ENCODE measurements around the gene NOL7.
A peak's percentile ranks its signal among the peaks of the same experiment; 100 is the strongest.

NOL7 gene

GRCh38 chr6:13614926-13615791 is at the start of gene NOL7:
NOL7 (plus strand) TSS chr6:13615335; CDS start chr6:13615359, 24 bp downstream.
- DNase-seq: peak; percentile 99

DNA sequence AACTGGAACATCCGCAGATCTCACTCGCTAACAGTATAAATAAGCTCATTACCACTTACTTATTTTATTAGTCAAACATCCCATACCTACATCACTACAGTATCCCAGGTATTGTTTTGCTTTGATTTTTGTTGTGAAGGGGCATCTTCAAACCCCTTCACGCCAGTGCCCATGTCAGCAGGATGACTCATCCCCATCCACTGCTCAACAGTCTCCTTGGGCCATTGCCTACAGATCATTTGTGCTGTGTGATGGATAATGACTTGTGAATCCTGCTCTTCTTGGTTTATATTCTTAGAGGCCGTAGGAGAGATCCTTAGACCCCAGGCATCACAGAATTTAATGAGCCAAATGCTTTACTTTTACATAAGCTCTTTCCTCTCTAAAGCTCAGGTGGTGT is 49.2 kb upstream of the NOL7 start:
- no peak for DNase-seq

DNA sequence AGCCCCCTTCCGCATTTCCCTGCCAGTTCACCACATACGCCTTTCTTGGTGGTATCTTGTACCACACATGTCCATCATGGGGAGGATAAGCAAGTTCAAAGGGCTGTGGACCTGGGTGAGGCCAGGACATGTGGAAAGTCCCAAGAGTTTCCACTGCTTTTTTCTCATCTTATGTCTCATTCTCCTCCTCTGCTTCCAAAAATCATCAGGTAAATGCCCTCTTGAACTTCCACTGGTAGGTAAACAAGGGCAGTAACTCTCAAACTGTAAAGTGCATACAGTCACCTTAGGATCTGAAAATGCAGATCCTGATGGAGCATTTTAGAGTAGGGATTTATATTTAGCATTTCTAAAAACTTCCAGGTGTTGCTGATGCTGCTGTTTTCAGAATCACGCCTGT is 48.6 kb upstream of the NOL7 start:
- no peak for DNase-seq

DNA sequence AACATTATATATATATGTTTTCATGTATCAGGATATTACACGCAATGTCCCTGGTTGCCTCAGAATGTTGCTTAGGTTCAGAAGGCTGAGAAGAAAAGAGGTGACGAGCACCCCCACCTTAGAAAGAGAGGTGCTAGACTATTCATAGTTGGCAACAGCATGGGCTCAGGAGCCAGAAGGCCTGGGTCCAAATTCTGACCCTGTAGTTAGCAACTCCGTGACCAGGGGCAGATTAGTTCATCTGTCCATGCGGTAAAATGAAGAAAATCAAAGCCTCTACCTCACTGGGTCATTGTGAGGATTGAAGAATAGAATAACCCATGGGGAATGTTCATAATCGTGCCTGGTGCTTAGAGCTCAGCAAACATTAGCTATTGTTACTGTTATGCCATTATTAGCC is 46.2 kb upstream of the NOL7 start:
- no peak for DNase-seq

- DNase-seq: no peak
These were observed 42.9 kb upstream of the NOL7 start for GRCh38 chr6:13572240-13572639.

- no peak for DNase-seq
These were observed 42.0 kb upstream of the NOL7 start for GRCh38 chr6:13572951-13573654.

GRCh38 chr6:13573669-13574110 is 41.4 kb upstream of the NOL7 start:
- no peak for DNase-seq

- DNase-seq: peak; percentile 98
These were observed 41.0 kb upstream of the NOL7 start for GRCh38 chr6:13574149-13574570.

DNA sequence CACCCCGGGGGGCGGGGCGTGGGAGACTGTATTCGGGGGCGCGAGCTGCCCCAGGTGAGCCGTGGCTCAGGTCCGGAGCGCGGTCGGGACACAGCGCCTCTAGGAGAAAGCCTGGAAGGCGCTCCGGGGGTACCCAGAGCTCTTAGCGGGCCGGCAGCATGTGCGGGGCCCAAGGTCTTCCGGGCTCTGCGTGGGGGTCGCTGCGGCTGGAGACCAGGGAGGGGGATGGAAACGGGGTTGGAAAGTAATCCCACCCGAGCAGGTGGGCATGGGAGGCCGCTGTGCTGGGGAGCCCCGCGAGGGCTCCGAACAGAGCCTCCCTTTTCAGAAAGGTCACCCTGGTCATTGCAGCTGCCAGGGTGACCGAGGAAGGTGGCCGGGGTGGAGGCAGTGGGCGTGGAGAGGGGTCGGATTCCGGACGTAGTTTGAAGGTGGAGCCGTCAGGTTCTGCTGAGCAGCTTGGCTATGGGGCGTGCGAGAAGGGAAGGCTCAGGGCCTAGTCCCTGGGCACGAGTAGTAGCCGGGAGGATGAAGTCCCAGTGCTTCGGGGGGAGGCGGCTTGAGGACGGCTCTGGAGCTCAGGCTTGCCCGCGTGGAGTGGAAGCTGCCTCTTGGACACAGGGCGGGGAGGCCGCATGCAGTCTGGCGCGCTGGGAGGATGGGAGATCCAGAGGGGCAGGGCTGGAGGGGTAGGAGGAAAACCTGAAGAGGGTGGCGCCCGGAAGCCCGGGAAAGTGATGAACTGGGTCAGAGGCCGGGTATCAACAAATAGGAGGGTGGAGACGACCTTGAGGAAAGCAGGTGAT is 40.4 kb upstream of the NOL7 start, which contains the start of gene SIRT5:
Gene SIRT5 (plus strand): TSS at position 31 of the 806 bp plus-strand sequence. CDS start 9,510 bp downstream, outside the sequence.
- peak; percentile 99 for DNase-seq

- no peak for DNase-seq
These were observed 39.8 kb upstream of the NOL7 start for GRCh38 chr6:13575377-13575775.

GRCh38 chr6:13576017-13576416 is 39.1 kb upstream of the NOL7 start:
- no peak for DNase-seq

DNA sequence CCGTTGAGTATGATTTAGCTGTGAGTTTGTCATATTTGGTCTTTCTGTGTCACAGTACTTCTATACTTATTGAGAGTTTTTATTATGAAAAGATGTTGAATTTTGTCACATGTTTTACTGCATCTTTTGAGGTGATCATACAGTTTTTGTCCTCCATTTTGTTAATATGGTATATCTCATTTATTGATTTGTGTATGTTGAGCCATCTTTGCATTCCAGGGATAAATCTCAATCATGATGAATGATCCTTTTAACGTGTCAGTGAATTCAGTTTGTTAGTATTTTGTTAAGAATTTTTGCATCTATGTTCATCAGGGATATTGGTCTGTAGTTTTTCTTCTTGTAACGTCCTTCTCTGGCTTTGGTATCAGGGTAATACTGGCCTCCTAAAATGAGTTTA is 37.2 kb upstream of the NOL7 start:
- DNase-seq: no peak

DNA sequence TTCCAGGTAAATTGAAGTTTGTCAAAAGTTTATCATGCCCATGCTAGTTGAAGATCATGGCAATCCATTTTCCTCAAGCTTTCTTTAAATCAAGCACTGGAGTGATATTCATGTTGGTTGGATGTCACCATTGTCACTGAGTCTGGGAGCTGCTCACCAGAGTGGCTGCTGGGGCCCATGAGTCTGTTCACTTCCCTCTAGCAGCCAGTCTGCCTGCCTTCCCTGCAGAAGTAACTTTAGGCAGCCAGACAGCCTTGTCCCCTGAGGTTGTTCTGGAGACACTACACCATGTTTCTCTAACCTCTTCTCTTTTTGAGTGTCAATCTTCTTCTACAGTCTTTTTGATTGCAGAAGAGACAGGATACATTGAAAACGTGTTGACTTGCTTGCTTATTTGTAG is 35.2 kb upstream of the NOL7 start:
- no peak for DNase-seq

DNA sequence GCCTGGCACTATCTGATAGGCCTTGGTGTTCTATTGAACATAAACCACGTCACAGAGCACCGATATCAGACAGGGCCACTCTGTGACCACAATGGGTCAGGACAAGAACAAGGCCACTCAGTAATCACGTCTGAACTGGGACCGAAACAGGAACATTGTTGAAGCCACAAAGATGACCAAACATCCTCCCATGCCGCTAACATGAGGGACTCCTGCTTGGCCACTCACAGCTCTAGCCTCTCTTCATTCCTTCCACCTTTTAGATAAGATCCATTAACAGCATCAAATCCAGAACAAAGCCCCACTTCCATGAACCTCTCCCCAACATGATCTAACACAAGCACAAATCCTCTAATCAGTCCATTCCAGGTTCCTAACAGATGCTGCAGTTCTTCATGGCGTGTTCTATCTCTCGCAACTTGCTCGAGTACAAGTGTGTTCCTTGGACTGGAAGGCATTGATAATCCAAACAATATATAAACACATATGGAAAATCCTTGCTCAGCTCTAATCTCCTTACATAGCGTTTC is 33.4 kb upstream of the NOL7 start:
- DNase-seq: no peak

DNA sequence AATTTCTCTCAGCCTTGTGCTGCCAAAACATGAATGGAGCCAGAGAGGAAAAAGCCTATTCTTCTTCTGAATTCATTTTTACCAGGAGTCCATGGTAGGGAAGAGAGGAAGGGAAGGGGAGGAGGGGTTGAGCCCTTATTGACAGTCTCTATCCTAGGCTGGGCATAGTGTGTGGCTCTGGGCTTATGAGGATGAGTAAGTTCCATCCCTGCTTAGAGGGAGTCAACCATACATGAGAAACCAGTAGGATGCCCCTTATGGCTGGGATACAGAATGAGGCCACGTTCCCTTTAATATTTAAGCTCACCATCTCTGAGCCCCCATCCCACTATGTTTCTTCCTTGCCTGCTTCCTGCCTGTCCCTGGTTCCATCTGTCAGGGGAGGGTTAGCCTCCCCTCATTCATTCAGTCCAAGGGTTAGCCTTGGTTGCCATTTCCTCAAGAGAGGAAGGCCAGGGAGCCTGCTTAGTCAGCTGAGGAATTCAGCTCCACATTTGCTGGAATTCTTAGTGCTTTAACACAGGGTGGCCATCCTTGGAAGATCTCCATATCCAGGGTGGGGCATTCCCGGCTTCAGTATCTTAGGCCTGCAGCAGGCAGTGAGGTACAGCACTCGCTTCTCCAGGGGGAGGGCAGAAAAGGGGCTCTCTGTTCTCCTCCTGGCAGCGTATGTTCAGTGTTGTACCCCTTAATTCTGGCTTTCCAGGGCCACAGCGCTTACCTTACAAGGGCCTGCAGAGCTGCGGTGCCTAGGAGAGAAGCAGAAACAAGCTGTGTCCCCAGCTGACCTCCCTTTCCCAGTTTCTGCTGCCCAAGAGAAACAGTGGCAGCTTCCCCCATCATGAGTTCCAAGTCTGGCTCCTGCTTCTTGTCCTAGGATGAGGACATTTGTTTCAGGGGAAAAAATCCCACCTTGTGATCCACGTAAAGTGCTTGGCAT is 28.3 kb upstream of the NOL7 start:
- no peak for DNase-seq

GRCh38 chr6:13589801-13590200 is 25.3 kb upstream of the NOL7 start:
- DNase-seq: no peak

DNA sequence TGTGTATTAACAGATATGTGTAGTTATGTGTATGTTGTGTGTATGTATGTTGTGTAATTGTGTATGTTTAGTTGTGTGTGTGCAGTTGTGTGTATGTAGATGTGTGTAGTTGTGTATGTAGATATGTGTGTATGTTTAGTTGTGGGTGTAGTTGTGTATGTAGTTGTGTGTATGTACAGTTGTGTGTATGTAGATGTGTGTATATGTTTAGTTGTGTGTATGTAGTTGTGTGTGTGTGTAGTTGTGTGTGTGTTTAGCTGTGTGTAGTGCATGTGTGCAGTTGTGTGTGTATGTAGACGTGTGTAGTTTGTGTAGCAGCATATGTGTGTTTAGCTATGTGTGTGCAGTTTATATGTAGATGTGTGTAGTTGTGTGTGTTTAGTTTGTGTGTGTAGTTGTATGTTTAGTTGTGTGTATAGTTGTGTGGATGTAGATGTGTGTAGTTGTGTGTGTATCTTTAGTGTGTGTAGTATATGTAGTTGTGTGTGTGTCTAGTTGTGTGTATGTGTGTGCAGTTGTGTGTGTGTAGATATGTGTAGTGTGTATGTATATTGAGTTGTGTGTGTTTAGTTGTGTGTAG is 24.5 kb upstream of the NOL7 start:
- no peak for DNase-seq

- no peak for DNase-seq
These were observed 23.8 kb upstream of the NOL7 start for GRCh38 chr6:13591205-13591921.

DNA sequence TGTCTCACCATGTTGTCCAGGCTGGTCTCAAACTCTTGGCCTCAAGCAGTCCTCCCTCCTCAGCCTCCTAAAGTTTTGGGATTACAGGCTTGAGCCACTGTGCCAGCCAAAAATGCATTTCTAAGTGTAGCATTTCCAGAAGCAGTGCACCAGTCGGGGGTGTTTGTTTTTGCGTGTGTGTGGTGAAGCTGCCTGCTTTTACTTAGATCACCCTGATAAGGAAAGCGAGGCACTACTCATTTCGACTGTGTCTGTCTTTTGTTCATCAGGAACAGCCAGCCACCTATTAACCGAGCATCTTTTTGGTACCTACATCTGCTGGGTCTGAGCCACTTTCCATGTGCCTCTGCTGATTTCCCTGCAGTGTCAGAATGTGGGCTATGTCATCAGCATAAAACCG is 22.0 kb upstream of the NOL7 start:
- DNase-seq: no peak

DNA sequence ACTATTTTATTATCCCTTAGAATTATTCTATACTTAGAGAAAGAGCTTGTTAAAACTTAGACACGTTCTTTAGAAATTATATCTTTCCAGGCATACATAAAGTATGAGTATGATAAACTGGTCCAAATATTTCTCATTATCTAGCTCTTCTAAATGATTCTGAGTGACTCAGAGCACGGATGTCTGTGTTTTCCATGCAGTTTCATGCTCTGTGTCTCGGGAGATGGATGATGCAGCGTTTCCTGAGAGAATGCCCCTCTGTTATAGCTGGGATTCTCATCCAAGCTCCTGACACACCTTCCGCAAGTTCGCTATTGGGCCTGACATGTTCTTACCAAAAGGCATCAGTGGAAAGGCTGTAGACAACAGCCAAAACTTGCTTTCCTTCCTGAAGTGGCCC is 21.4 kb upstream of the NOL7 start:
- no peak for DNase-seq

DNA sequence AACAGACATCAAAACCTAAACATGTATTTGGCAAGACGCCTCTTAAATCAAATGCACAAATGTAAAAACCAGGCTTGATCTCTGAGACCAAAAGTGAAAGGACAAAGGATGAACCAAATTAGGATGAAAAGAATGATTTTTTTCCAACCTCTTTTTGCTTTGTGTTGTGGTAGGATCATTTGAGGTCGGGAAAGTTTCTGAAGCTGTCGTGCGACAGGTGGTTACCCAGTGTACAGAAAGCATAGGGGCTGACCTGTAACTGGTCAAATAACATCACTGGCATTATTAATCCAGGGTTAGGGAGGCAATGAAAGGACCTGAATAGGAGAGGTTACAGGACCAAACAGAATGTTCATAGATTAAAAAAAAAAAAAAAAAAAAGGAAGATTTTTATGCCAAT is 18.1 kb upstream of the NOL7 start:
- no peak for DNase-seq
